COR-L47 (cell line): Measurements from ENCODE around the gene DDX18.
A peak's percentile ranks its signal among the peaks of the same experiment; 100 is the strongest.

Experiments used
- DNase-seq: peaks from one replicate; lab custom pipeline; 2025; lab: John Stamatoyannopoulos, UW

DDX18 gene

GRCh38 chr2:117834992-117835391 lies 20.5 kb downstream of the DDX18 start:
- DNase-seq, result no peak

- DNase-seq, result peak; percentile 61
Measured at GRCh38 chr2:117835990-117836760, 21.7 kb downstream of the DDX18 start.

- DNase-seq, result no peak
Measured at GRCh38 chr2:117845304-117845703, 30.8 kb downstream of the DDX18 start.

- no peak for DNase-seq
Measured at GRCh38 chr2:117850015-117850414, 35.5 kb downstream of the DDX18 start.

GRCh38 chr2:117850461-117850860 lies 36.0 kb downstream of the DDX18 start:
- no peak for DNase-seq

- DNase-seq, result no peak
Measured at GRCh38 chr2:117851969-117852368, 37.5 kb downstream of the DDX18 start.

- no peak for DNase-seq
Measured at GRCh38 chr2:117853316-117853715, 38.8 kb downstream of the DDX18 start.

- no peak for DNase-seq
Measured at GRCh38 chr2:117853873-117854272, 39.4 kb downstream of the DDX18 start.

- no peak for DNase-seq
Measured at GRCh38 chr2:117854610-117855009, 40.1 kb downstream of the DDX18 start.

GRCh38 chr2:117855886-117856285 lies 41.4 kb downstream of the DDX18 start:
- DNase-seq, result no peak

- no peak for DNase-seq
Measured at GRCh38 chr2:117856415-117857210, 42.1 kb downstream of the DDX18 start.

GRCh38 chr2:117858336-117858735 lies 43.8 kb downstream of the DDX18 start:
- no peak for DNase-seq

GRCh38 chr2:117858892-117859531 lies 44.5 kb downstream of the DDX18 start:
- DNase-seq, result no peak

GRCh38 chr2:117859532-117859911 lies 45.0 kb downstream of the DDX18 start:
- DNase-seq, result no peak

GRCh38 chr2:117859924-117860647 lies 45.6 kb downstream of the DDX18 start:
- DNase-seq, result no peak

GRCh38 chr2:117862459-117862858 lies 48.0 kb downstream of the DDX18 start:
- no peak for DNase-seq

- DNase-seq, result no peak
Measured at GRCh38 chr2:117875786-117876185, 61.3 kb downstream of the DDX18 start.

- DNase-seq, result no peak
Measured at GRCh38 chr2:117879003-117879402, 64.5 kb downstream of the DDX18 start.
